ENCODE data around the gene GPC6. TPM values are rescaled to one million over a fixed set of nuclear protein-coding genes. Genes with fewer than 3 reads are reported as not detected.

Gene GPC6
- polyA plus RNA-seq, 1 donor (not counting 4 experiments of a cell fraction or from before 2014, with no cell fraction given) = 0.42 TPM

DNA sequence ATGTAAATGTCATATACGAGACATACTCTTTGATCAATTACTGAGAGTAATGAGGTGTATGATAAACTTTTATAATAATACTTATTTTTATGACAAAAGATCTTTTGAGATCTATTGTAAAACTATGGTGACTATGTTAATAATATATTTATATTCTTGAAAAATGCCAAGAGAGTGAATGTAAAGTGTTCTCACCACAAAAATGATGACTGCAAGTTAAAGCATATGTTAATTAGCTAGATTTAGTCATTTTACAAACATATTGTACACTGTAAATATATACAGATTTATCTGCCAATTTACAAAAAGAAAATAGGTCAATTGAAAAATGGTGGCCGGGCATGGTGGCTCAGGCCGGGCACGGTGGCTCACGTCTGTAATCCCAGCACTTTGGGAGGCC, 81.0 kb downstream of the GPC6 start:
- H3K9ac ChIP-seq (ENCODE audit: control insufficient read depth, extremely low read depth, insufficient read depth, low read length) = no peak overlapping the region
- H3K4me3 ChIP-seq (ENCODE audit: control insufficient read depth in 2 of 3, extremely low read depth in 1 of 3, insufficient read depth in 2 of 3, low read depth in 1 of 3, low read length in 3 of 3) = no peak overlapping the region
- FAIRE-seq = no peak
- no peak overlapping the region for H2AFZ ChIP-seq (ENCODE audit: control insufficient read depth, low read length)
- H3K36me3 ChIP-seq (ENCODE audit: control insufficient read depth in 2 of 2, extremely low read depth in 1 of 2, insufficient read depth in 2 of 2, low read length in 2 of 2) = no peaks in the 10 kb centered on the region
- no peak for DNase-seq (ENCODE audit: low read depth, low spot score)
- no peaks in the 10 kb centered on the region for H4K20me1 ChIP-seq (ENCODE audit: control insufficient read depth, extremely low read depth, insufficient read depth, low read length)
- dilution Hi-C loops (cut with MboI; ENCODE audit: extremely low pct_ligation_motif_present, low sequenced_read_pairs) = no loop called here
- no peaks in the 10 kb centered on the region for H3K9me3 ChIP-seq (ENCODE audit: control insufficient read depth, low read depth, low read length)
- no peaks in the 10 kb centered on the region for H3K27me3 ChIP-seq (ENCODE audit: control insufficient read depth, extremely low read depth, insufficient read depth, low read length)
- H3K27ac ChIP-seq (ENCODE audit: control insufficient read depth, insufficient read depth, low read length) = no peak overlapping the region
- H3K4me2 ChIP-seq (ENCODE audit: control insufficient read depth, extremely low read depth, insufficient read depth, low read depth, low read length) = no peak overlapping the region
- TF ChIP-seq, protein P1, sequence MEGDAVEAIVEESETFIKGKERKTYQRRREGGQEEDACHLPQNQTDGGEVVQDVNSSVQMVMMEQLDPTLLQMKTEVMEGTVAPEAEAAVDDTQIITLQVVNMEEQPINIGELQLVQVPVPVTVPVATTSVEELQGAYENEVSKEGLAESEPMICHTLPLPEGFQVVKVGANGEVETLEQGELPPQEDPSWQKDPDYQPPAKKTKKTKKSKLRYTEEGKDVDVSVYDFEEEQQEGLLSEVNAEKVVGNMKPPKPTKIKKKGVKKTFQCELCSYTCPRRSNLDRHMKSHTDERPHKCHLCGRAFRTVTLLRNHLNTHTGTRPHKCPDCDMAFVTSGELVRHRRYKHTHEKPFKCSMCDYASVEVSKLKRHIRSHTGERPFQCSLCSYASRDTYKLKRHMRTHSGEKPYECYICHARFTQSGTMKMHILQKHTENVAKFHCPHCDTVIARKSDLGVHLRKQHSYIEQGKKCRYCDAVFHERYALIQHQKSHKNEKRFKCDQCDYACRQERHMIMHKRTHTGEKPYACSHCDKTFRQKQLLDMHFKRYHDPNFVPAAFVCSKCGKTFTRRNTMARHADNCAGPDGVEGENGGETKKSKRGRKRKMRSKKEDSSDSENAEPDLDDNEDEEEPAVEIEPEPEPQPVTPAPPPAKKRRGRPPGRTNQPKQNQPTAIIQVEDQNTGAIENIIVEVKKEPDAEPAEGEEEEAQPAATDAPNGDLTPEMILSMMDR (optimal IDR thresholded peaks at IDR 0.05 in 1 of 3, IDR thresholded peaks at IDR 0.05 in 1 of 3, conservative IDR thresholded peaks at IDR 0.05 in 1 of 3; ENCODE audit: extremely low read depth in 1 of 3, insufficient read depth in 2 of 3, low read length in 3 of 3) = no peak
- TF ChIP-seq EZH2 (IDR thresholded peaks at IDR 0.05; ENCODE audit: low read length) = no peak
- no peaks in the 10 kb centered on the region for H3K79me2 ChIP-seq (ENCODE audit: control insufficient read depth, insufficient read depth, low read length)
- H3K9me1 ChIP-seq (ENCODE audit: control insufficient read depth, extremely low read depth, insufficient read depth, low read length) = no peaks in the 10 kb centered on the region
- no peaks in the 10 kb centered on the region for H3K4me1 ChIP-seq (ENCODE audit: control insufficient read depth, extremely low read depth, insufficient read depth, low read length)

DNA sequence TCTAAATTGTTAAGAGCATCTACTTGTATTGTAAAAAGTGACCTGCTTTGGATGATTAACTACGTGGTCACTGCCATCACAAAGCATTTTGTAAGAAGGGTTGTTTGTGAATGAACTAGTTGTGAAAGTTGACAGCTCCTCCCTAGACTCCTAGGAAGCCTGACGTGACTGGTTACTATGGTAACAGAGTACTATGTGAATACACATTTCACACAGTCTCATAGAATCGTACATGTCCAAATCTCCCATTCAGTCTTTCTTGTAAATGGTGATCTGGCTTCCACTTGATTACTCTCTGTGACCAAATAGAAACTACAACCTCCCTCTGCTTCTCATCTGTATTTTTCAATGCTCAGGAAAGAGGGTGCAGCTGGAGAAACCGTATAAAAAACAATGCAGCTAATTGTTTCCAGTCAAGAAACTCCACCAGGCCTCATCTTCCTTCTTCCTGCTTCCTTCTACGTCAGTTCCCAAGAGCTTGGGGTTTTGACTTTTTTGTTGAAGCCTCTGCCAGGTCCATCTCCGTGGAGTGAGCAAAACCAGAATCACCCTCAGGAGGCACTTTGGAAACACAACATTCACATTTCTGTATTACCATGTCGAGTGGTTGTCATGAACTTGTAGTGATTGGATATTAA, 83.4 kb downstream of the GPC6 start:
- Histone ChIP-seq H3K27ac (ENCODE audit: control insufficient read depth, insufficient read depth, low read length) (no peak overlapping the region), H3K9ac (ENCODE audit: control insufficient read depth, extremely low read depth, insufficient read depth, low read length) (no peak overlapping the region), H3K27me3 (ENCODE audit: control insufficient read depth, extremely low read depth, insufficient read depth, low read length) (no peaks in the 10 kb centered on the region), H3K79me2 (ENCODE audit: control insufficient read depth, insufficient read depth, low read length) (no peaks in the 10 kb centered on the region), H3K9me1 (ENCODE audit: control insufficient read depth, extremely low read depth, insufficient read depth, low read length) (no peaks in the 10 kb centered on the region), H3K9me3 (ENCODE audit: control insufficient read depth, low read depth, low read length) (no peaks in the 10 kb centered on the region), H3K4me1 (ENCODE audit: control insufficient read depth, extremely low read depth, insufficient read depth, low read length) (no peaks in the 10 kb centered on the region), H4K20me1 (ENCODE audit: control insufficient read depth, extremely low read depth, insufficient read depth, low read length) (no peaks in the 10 kb centered on the region), H3K4me3 (ENCODE audit: control insufficient read depth in 2 of 3, extremely low read depth in 1 of 3, insufficient read depth in 2 of 3, low read depth in 1 of 3, low read length in 3 of 3) (no peak overlapping the region), H3K36me3 (ENCODE audit: control insufficient read depth in 2 of 2, extremely low read depth in 1 of 2, insufficient read depth in 2 of 2, low read length in 2 of 2) (no peaks in the 10 kb centered on the region), H2AFZ (ENCODE audit: control insufficient read depth, low read length) (no peak overlapping the region), H3K4me2 (ENCODE audit: control insufficient read depth, extremely low read depth, insufficient read depth, low read depth, low read length) (no peak overlapping the region)
- dilution Hi-C loops (cut with MboI; ENCODE audit: extremely low pct_ligation_motif_present, low sequenced_read_pairs) = no loop called here
- TF ChIP-seq, protein P1 (optimal IDR thresholded peaks at IDR 0.05 in 1 of 3, IDR thresholded peaks at IDR 0.05 in 1 of 3, conservative IDR thresholded peaks at IDR 0.05 in 1 of 3; ENCODE audit: extremely low read depth in 1 of 3, insufficient read depth in 2 of 3, low read length in 3 of 3) = no peak
- TF ChIP-seq EZH2 (IDR thresholded peaks at IDR 0.05; ENCODE audit: low read length) = no peak
- FAIRE-seq = no peak
- no peak for DNase-seq (ENCODE audit: low read depth, low spot score)

Data from keratinocyte (primary cell).